ENCODE results near the gene SLFN14. TPM values are rescaled to one million over a fixed set of nuclear protein-coding genes. Genes with fewer than 3 reads are reported as not detected.

Gene SLFN14
- total and polyA plus RNA-seq, 2 donors (not counting 1 experiment from before 2014, with no cell fraction given), result not detected

DNA sequence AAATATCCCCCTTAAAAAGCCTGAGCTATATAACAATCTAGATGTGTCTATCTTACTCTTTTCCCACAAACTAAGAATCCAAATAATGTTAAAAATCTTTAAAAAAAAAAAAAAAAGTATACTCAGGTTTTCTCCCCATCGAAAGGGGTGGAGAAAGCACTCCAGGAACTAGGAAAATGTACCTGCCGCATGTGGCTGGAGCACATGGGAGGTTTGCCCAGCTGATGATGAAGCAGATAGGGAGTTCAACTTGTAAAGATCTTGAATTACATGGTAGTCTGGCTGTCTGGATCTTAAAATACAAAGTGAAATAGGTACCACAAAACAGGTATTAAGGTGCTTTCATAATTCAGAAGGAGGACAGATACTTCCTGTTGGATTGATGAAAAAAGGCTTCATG is 8.8 kb upstream of the SLFN14 start:
- Mint-ChIP-seq H3K27me3 (no peaks in the 10 kb centered on the region), H3K27ac (no peak overlapping the region), H3K4me1 (peaks cover 23% of the 10 kb centered on the region), H3K9me3 (ENCODE audit: insufficient read depth) (no peaks in the 10 kb centered on the region), H3K4me3 (peak overlapping the region; percentile 65)
- H3K27ac ChIP-seq (ENCODE audit: low read length in 2 of 2), result no peak overlapping the region
- H3K36me3 ChIP-seq (replicated peaks in 1 of 2; ENCODE audit: control extremely low read depth in 1 of 2, control insufficient read depth in 1 of 2, extremely low read depth in 1 of 2, insufficient read depth in 2 of 2, low read length in 1 of 2), result peaks cover 0 to 3% of the 10 kb centered on the region in 2 experiments
- ChIA-PET CTCF (interaction anchor here (1.7 kb wide), 1 partner anchor 9 kb away, joined by 5 read pairs; the partner anchor contains the start of gene PEX12), POLR2A (interaction anchor here (0.6 to 2.8 kb wide), 2 partner anchors 9 to 69 kb away, joined by 3 to 29 read pairs; partner anchors contain the start of gene PEX12)
- peak overlapping the region; percentile 88 for H3K4me2 ChIP-seq (replicated peaks; ENCODE audit: low read depth, low read length, poor library complexity, severe bottlenecking)
- H3K4me3 ChIP-seq (ENCODE audit: control extremely low read depth in 1 of 5, extremely low read depth in 1 of 5, insufficient read depth in 1 of 5, low read depth in 2 of 5, low read length in 4 of 5), result no peak overlapping the region
- H2AFZ ChIP-seq (ENCODE audit: insufficient read depth, low read depth, low read length, poor library complexity, severe bottlenecking), result no peak overlapping the region
- no peak for TF ChIP-seq EZH2 (IDR thresholded peaks at IDR 0.05; ENCODE audit: borderline replicate concordance, insufficient read depth, low read depth, low read length, poor library complexity, severe bottlenecking)
- TF ChIP-seq, protein P1, sequence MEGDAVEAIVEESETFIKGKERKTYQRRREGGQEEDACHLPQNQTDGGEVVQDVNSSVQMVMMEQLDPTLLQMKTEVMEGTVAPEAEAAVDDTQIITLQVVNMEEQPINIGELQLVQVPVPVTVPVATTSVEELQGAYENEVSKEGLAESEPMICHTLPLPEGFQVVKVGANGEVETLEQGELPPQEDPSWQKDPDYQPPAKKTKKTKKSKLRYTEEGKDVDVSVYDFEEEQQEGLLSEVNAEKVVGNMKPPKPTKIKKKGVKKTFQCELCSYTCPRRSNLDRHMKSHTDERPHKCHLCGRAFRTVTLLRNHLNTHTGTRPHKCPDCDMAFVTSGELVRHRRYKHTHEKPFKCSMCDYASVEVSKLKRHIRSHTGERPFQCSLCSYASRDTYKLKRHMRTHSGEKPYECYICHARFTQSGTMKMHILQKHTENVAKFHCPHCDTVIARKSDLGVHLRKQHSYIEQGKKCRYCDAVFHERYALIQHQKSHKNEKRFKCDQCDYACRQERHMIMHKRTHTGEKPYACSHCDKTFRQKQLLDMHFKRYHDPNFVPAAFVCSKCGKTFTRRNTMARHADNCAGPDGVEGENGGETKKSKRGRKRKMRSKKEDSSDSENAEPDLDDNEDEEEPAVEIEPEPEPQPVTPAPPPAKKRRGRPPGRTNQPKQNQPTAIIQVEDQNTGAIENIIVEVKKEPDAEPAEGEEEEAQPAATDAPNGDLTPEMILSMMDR (IDR thresholded peaks at IDR 0.05), result no peak
- intact Hi-C loops (cut with micrococcal nuclease), result loop anchor here (2.0 to 5.0 kb wide), 3 partner anchors 327 to 975 kb away; partner anchors contain the start of genes CCT6B, GGNBP2, SLFN5 and ZNF830
- no CpG with 5 or more reads among the region's 2 CpGs for WGBS (ENCODE audit: insufficient coverage)
- ATAC-seq (ENCODE audit: low read depth), result no peak
- H3K9me3 ChIP-seq (ENCODE audit: control extremely low read depth in 1 of 3, control insufficient read depth in 2 of 3, insufficient read depth in 1 of 3, low read length in 2 of 3), result no peaks in the 10 kb centered on the region
- H3K79me2 ChIP-seq (ENCODE audit: control insufficient read depth, insufficient read depth, low read length), result peaks cover 41% of the 10 kb centered on the region
- no peaks in the 10 kb centered on the region for H3K27me3 ChIP-seq (replicated peaks in 1 of 4; ENCODE audit: control extremely low read depth in 1 of 4, control insufficient read depth in 3 of 4, insufficient read depth in 4 of 4, low read length in 3 of 4)
- peaks cover 14 to 16% of the 10 kb centered on the region in 2 donors for H3K4me1 ChIP-seq (ENCODE audit: control insufficient read depth in 2 of 2, insufficient read depth in 2 of 2, low read length in 2 of 2)
- H4K20me1 ChIP-seq (ENCODE audit: control insufficient read depth, insufficient read depth, low read length, poor library complexity, severe bottlenecking), result no peaks in the 10 kb centered on the region
- DNase-seq, result no peak
- no peak overlapping the region for H3K9ac ChIP-seq (ENCODE audit: low read length)

DNA sequence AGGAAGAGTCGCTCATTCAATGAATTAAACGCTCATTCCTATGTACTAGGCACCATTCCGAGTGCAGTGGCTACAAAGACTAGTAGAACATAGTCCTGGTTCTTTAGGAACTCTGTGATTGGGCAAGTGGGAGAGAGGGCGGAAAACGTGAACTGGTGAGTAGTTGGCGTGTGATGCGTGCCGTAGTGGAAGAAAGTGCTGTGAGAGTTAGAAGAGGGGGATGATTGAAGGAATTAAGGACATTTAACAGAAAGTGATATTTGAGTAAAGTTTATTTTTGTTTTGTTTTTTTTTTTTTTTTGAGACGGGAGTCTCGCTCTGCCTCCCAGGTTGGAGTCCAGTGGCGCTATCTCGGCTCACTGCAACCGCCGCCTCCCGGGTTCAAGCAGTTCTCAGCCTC is 7.9 kb upstream of the SLFN14 start:
- TF ChIP-seq, protein P1 (IDR thresholded peaks at IDR 0.05), result no peak
- TF ChIP-seq EZH2 (IDR thresholded peaks at IDR 0.05; ENCODE audit: borderline replicate concordance, insufficient read depth, low read depth, low read length, poor library complexity, severe bottlenecking), result no peak
- intact Hi-C loops (cut with micrococcal nuclease), result loop anchor here (1.0 to 5.0 kb wide), 6 partner anchors 10 to 976 kb away; partner anchors contain the start of genes AP2B1, CCT6B, GGNBP2 and PEX12
- Mint-ChIP-seq H3K9me3 (ENCODE audit: insufficient read depth) (no peaks in the 10 kb centered on the region), H3K4me3 (peak overlapping the region; percentile 99), H3K27ac (peak overlapping the region; percentile 95), H3K4me1 (peaks cover 23% of the 10 kb centered on the region), H3K27me3 (peaks cover 2% of the 10 kb centered on the region)
- ATAC-seq (ENCODE audit: low read depth), result no peak
- Histone ChIP-seq H3K9ac (ENCODE audit: low read length) (peak overlapping the region; percentile 87), H3K27ac (ENCODE audit: low read length in 2 of 2) (peak overlapping the region in 1 of 2 donors; percentile 84), H3K9me3 (ENCODE audit: control extremely low read depth in 1 of 3, control insufficient read depth in 2 of 3, insufficient read depth in 1 of 3, low read length in 2 of 3) (no peaks in the 10 kb centered on the region), H3K4me3 (ENCODE audit: control extremely low read depth in 1 of 5, extremely low read depth in 1 of 5, insufficient read depth in 1 of 5, low read depth in 2 of 5, low read length in 4 of 5) (peak overlapping the region; percentile 76 to 98 (median 91)), H3K36me3 (replicated peaks in 1 of 2; ENCODE audit: control extremely low read depth in 1 of 2, control insufficient read depth in 1 of 2, extremely low read depth in 1 of 2, insufficient read depth in 2 of 2, low read length in 1 of 2) (no peaks in the 10 kb centered on the region), H3K4me2 (replicated peaks; ENCODE audit: low read depth, low read length, poor library complexity, severe bottlenecking) (peak overlapping the region; percentile 88), H3K79me2 (ENCODE audit: control insufficient read depth, insufficient read depth, low read length) (peaks cover 41% of the 10 kb centered on the region), H3K27me3 (replicated peaks in 1 of 4; ENCODE audit: control extremely low read depth in 1 of 4, control insufficient read depth in 3 of 4, insufficient read depth in 4 of 4, low read length in 3 of 4) (no peaks in the 10 kb centered on the region), H2AFZ (ENCODE audit: insufficient read depth, low read depth, low read length, poor library complexity, severe bottlenecking) (peak overlapping the region; percentile 93), H3K4me1 (ENCODE audit: control insufficient read depth in 2 of 2, insufficient read depth in 2 of 2, low read length in 2 of 2) (peaks cover 14 to 16% of the 10 kb centered on the region in 2 donors), H4K20me1 (ENCODE audit: control insufficient read depth, insufficient read depth, low read length, poor library complexity, severe bottlenecking) (no peaks in the 10 kb centered on the region)
- POLR2A ChIA-PET, result interaction anchor here (0.6 to 2.8 kb wide), 3 partner anchors 10 to 514 kb away, joined by 3 to 29 read pairs (median 7); partner anchors contain the start of gene PEX12
- no peak for DNase-seq
- 42% methylated on average over 12 of the region's 15 CpGs for WGBS (ENCODE audit: insufficient coverage)
- CTCF ChIA-PET, result interaction anchor here (0.8 to 1.7 kb wide), 3 partner anchors 8 to 29 kb away, joined by 3 to 5 read pairs (median 3); partner anchors contain the start of gene PEX12

Measured in B cell (primary cell).